Renal cortical epithelial cell (primary cell): ENCODE data around the gene SLC25A23. TPM values are rescaled to one million over a fixed set of nuclear protein-coding genes. Genes with fewer than 3 reads are reported as not detected.
"Not testable (repeated sequence)": the region's sequence is repeated elsewhere in the genome, so short reads cannot be mapped to it uniquely, and the experiment has no call there.

Source experiments
- DNase-seq: peaks from one replicate; pipeline ENCODE4 v3.0.0-alpha.2; 2011; ENCODE audit warnings: low read depth
- total RNA-seq: library from RNA; depleted of rRNA; stranded (reverse); fragments of >200 nt; gene quantifications from 2 replicates; pipeline ENCODE4 v1.2.3, GENCODE V29; 2014

Gene SLC25A23
- total RNA-seq, 1 donor from 2014 or later, result 161 TPM

DNA sequence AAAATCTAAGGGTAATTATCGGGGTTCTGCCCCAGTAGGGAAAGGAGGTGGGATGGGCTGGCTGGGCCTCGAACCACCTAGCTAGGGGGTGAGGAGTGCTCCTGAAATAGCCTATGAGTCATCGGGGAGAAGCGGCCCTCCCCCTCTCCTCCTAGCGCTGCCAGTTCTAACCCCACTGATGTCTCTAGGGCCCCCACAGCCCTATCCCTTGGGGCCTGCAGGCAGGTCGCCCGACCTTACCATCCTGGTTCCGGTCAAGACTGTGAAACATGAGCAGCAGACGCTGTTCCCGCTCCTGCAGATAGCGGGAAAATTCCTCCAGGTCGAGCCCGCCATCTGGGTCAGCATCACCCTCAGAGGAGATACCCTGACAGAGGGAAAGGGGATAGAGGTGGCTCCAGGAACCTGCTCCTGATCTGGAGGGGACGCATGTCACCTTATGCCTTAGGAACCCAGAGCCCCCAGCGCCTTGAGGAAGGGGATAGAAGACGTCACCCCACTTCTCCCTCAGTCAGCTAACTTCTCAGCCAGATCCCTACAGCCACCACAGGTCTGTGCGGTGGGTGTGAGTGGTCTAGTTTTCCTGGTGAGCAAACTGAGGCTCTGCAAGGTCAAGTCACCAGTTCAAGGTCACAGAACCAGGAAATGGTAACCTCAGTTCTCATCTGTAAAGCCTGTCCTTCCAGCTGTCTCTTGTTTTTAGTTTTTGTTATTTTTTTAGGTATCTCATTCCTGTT lies 1.5 kb downstream of the SLC25A23 start:
- DNase-seq, result no peak

DNA sequence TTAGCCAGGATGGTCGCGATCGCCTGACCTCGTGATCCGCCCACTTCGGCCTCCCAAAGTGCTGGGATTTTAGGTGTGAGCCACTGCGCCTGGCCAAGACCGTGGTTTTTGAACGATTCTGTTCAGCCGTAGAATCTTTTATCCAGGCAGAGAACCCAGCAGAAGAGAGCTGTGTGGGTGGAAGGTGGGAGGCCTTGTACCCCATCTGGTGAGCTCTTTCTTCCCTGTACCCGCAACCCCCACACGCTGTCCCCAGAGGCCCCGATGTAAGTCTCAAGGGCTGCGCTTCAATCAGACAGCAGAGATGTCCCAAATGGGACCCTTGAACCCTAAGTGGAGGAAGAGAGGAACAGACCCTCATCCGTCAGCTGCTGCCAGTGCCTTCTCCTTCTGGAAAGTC lies 3.7 kb downstream of the SLC25A23 start:
- DNase-seq, result no peak

DNA sequence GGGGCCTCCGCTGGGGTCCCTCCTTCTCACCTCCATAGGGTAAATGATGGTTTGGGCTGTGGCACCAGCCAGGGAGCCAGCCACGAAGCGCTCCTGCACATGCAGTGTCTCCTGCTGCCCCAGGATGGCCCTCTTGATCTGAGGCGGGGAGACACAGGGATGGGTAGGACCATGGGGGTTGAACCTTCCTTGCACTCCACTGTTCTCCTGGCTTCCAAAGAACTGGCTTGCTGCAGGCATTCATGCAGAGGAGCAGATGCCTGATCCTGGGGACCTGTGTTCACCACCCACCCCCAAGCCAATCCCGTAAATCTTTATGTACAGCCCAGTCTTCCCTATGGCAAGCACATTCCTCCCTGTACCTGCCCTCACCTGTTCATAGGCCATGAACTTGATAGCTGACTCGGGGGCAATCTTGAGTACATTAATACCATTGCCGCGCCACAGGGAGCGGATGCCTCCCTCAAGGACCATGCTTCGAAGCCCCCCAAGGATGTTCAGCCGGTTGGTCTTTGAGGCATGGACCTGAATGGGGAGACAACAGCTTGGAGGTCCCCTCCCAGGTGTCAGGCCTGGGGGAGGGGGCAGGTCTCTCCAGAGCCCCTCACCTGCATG lies 5.5 kb downstream of the SLC25A23 start:
- no peak for DNase-seq

DNA sequence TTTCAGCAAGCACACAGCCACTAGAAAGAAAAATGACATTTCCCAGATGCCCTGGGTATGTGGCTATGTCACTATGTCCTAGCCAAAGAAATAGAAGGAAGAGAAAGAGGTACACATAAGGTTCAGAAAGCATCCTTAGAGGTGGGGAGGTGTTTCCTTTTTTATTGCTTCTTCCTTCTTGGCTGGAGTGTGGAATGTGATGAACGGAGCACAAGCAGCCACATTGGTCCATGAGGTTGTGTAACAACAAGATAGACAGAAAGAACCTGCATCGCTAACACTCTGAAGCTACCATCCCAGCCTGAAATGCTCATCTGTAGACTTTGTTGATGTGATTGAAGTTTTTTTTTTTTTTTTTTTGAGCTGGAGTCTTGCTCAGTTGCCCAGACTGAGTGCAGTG lies 6.7 kb downstream of the SLC25A23 start:
- no peak for DNase-seq

DNA sequence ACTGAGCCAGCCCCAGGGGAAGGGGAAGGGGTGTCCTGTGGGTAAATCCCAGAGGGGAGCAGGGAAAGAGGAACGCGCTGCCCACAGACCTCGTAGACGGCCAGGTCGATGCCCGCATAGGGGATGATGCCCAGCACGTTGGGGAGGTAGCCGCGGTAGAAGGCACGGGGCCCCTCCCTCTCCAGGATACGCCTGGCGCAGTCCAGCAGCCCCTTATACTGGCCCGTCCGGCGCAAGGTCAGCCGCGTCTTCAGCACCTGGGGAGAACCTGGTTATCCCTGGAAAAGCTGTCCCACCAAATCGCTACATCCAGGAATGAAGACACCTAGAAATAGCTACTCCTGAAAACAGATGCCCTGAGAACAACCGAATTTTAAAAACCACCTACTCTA lies 7.4 kb downstream of the SLC25A23 start:
- DNase-seq, result no peak

DNA sequence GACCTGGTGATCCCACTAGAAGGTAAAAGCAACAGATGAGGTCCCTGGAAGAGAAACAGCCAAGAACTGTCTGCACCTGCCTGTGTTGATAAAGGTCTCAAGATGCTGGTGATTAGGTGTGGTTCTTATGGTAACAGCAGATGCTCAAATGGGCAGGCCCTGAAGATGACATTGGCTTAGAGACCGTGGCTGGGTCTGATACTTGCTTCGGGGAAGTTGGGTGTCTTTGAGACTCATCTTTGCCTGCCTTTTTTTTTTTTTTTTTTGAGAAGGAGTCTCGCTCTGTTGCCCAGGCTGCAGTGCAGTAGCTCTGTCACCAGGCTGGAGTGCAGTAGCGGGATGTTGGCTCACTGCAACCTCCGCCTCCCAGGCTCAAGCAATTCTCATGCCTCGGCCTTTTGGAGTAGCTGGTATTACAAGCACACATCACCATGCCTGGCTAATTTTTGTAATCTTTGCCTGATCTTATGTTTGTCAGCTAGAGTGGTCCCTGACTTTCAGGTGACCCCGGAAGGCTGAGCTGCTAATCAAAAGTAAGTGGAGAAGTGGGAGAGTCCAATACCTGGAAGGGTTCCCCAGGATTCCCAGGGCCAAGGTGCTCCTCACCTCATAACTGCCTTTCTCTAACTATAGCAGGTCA lies 7.9 kb downstream of the SLC25A23 start:
- no peak for DNase-seq

DNA sequence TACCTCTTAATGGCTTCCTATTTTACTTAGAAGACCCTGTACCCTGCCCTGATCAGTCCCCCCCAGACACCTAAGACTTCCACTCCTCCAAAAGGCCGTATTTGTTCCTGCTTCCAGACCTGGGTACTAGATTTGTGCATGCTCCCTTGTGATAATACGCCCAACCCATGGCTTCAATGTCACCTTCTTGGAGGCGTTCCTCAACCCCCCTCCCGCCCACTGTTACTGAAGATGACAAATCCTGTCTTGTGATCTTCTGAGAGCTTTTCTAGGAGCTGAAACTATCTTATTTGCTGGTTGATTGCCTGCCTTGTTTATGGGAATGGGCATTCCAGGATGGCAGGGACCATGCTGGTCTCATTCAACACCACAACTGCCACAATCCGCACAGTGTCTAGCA lies 9.4 kb downstream of the SLC25A23 start:
- no peak for DNase-seq

DNA sequence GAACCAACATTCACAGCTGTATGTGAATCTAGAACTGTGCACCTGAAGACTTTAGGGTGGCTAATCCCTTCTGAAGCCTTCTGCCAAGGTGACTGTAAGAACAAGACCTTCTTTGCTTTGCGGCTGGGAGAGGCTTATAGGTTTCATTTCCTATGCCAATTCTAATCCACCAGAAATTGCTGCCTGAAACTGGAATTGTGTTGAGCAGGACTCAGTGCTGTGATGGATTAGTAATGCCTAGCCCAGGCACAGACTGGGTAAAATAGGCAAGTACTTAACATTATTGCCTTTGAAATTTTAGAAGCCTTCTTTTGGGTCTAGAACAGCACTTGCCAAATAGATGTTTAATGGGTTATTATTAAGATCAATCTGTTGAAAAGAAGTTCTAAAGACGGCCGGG lies 11.5 kb downstream of the SLC25A23 start:
- DNase-seq, result no peak

DNA sequence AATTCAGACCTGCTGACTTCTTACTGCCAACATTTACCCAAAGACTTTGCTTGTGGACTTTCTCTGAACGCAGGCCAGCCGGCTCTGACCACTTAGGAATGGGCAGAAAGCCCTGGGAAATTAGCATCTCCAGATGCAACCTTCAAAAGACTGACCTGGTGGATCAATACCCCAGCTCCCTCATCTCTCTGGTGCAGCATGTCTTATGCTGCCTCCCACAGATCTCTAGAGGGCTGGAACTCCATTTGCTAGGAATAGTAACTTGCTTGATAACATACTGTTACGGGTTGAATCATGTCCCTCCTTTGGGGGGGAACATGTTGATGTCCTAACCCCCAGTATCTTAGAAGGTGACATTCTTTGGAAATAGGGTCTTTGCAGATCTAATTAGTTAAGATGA lies 13.1 kb downstream of the SLC25A23 start:
- DNase-seq, result no peak

DNA sequence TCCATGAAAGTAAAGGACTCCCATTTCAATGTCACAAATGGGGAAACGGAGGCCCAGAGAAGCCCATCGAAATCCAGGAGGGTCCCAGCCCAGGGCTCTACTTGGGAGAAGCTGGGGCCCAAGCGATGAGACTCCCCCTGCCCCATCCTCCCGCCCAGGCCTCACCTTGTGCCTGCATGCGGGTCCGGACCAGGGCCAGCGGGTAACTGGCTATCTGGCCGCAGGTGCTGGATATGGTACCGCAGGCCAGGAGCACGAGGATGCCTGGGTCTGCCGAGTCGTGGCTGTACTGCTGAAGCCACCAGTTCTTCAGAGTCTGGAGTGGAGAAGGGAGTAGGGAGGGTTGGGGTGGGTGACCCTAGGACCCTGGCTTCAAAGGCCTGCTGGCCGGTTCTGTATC lies 15.6 kb downstream of the SLC25A23 start:
- no peak for DNase-seq

DNA sequence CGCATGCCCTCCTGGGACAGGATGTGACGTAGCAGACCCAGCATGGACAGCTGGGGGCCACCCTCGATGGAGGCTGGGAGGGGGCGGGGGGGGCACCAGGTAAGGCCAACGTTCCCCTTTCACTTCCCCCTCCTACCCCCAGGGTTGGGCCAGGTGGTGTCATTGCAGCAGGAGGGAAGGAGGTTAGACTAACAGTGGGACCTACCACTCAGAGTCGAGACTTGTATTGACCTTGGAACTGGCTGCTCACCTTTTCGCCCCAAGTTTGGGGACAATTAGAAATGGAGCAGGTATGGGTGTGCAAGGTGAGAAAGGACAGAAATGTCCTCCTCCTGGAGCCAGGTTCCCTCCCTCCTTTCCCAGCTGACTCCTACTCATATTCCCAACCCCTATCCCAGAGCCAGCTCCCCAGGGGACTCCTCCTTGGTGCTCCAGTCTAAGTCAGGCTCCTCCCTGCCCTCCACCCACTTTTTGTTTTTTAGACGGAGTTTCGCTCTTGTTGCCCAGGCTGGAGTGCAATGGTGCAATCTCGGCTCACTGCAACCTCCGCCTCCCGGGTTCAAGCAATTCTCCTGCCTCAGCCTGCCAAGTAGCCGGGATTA lies 17.4 kb downstream of the SLC25A23 start:
- no peak for DNase-seq

DNA sequence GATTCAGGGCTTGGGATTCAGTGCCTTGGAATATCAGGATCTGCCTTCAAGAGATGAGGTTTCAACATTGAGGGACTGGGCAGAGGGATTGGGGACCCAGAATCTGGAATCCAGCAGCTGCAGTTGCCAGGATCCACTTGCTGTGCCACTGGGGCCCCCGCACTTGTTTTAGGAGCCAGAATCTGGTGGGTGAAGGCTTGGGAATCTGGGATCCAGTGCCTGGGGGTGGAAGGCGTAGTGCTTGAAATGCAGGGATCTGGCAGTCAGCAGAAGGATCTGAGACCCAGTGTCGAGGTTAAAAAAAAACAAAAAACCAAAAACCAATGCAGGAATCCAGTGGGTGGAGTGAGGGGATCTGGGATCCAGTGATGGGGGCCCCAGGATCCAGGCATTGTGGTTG lies 18.7 kb downstream of the SLC25A23 start:
- no peak for DNase-seq

DNA sequence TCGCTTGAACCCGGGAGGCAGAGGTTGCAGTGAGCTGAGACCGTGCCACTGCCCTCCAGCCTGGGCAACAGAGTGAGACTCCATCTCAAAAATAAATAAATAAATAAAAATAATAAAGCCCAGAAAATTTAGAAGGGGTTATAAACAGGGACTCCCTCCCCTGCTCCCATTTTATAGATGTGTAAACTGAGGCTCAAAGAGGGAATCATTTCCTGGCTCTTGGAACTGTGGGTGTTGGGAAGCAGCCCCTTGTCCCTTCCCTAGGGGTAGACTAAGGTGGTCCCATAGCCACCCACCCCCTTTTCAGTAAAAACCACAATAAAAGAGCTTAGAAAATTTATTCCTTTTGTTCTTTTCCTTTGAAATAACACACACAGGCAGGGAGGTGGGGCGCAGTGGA lies 19.8 kb downstream of the SLC25A23 start:
- DNase-seq, result no peak

DNA sequence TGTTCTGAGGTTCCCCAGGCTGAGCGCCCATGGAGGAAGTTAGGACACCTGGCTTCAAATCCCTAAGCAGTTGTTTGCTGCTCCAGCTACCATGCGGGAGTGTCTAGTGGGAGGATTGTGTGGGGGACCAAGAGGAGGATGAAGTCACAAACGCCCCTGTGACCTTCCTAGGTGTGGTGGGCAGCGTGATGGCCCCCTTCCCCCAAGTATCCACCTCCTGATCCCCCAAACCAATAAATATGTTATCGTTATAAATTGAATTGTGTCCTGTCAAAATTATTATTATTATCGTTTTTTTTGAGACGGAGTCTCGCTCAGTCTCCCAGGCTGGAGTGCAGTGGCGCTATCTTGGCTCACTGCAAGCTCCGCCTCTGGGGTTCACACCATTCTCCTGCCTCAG lies 25.9 kb downstream of the SLC25A23 start, which contains the start of gene SLC25A41:
Gene SLC25A41 (minus strand): TSS at position 101 of the 400 bp plus-strand sequence. CDS start 70 bp downstream, at position 31.
- no peak for DNase-seq

DNA sequence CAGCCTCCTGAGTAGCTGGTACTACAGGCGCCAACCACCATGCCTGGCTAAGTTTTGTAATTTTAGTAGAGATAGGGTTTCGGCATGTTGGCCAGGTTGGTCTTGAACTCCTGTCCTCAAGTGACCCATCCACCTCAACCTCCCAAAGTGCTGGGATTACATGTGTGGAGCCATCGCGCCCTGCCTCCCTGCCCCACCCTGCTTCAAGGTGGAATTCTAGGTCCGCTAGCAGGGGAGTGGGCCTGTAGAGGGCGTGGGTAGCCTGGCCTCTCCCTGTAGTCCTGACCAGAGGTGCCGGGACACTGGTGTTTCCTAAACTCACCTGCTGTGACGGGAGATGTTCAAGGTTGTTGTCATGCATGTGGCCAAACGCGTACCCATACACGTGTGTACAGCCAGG lies 26.4 kb downstream of the SLC25A23 start:
- DNase-seq, result no peak

DNA sequence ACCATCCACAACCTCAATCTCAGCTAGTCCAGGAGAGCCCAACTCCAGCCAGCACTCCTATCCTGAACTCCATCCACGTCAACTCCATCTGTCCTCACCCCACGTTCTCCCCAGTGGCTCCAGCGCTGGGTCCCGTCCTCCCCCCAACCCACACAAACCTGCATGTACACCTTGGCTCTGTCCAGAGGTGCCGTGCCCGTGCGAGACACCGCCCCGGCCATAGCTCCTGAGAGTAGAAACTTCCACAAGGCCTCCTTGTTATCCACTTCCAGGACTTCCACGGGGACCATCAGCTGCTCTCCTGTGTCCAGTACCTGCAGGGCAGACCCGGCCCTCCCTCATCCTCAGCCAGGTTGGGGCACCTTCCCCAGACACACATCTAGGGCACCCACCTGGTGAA lies 27.7 kb downstream of the SLC25A23 start:
- DNase-seq, result no peak

DNA sequence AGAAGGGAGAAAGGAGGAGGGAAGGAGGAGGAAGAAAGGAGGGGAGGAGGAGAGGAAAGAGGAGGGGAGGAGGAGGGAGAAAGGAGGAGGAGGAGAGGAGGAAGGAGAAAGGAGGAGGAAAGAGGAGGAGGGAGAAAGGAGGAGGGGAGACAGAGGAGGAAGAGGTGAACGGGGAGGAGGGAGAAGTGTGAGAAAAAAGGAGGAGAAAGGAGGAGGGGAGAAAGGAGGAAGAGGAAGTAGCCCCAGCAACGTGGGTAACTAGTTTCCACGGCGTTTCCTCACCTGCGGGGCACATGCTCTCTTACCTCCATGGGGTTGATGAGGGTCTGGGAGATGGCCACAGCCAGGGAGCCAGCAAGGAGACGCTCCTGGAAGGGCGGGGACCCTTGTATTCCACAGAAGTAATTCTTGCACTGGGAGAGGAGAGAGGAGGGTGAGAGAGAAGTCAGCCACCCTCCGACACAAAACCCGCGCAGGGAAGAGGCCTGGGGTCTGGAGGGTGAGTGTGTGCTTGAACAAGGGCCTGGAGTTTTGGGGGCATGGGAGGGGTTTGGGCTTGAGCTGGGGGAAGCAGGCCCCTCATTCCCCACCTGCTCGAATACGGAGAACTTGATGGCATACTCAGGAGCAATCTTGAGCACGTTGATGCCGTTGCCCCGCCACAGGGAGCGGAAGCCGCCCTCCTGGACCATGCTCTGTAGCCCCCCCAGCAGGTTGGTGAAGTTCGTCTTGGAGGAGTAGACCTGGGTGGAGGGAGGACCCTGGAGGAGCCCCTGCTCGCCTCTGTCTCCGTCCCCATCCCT lies 30.0 kb downstream of the SLC25A23 start:
- DNase-seq, result no peak

DNA sequence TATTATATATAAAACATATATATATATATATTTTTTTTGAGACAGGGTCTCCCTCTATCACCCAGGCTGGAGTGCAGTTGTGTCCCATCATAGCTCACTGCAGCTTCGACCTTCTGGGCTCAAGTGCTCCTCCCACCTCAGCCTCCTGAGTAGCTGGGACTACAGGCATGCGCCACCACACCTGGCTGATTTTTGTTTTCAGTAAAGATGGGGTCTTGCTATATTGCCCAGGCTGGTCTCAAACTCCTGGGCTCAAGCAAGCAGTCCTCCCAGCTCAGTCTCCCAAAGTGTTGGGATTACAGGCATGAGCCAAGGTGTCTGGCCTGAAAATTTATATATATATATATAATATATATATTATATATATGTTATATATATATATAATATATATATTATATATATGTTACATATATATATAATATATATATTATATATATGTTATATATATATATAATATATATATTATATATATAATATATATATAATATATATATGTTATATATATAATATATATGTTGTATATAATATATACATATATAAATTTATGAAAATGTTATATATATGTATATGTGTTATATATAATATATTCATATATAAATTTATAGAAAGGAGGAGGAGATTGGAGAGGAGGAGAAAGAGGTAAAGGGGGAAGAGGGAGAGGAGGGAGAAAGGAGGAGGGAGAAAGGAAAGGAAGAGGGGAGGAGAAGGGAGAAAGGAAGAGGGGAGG lies 30.7 kb downstream of the SLC25A23 start:
- not testable (repeated sequence) for DNase-seq

DNA sequence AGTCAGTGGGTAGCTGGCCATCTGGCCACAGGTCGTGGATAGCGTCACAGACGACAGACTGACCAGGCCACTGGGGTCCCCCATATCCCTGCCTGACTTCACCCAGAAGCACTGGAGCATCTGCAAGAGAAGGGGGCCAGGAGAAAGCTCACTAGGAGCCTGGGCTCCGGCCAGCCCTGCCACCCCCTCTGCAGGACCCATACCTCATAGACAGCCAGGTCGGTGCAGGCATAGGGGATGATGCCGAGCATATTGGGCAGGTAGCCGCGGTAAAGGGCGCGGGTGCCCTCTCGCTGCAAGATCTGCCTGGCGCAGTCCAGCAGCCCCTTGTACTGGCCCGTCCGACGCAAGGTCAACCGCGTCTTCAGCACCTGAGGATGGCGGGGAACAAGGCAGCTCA lies 32.5 kb downstream of the SLC25A23 start:
- DNase-seq, result no peak

DNA sequence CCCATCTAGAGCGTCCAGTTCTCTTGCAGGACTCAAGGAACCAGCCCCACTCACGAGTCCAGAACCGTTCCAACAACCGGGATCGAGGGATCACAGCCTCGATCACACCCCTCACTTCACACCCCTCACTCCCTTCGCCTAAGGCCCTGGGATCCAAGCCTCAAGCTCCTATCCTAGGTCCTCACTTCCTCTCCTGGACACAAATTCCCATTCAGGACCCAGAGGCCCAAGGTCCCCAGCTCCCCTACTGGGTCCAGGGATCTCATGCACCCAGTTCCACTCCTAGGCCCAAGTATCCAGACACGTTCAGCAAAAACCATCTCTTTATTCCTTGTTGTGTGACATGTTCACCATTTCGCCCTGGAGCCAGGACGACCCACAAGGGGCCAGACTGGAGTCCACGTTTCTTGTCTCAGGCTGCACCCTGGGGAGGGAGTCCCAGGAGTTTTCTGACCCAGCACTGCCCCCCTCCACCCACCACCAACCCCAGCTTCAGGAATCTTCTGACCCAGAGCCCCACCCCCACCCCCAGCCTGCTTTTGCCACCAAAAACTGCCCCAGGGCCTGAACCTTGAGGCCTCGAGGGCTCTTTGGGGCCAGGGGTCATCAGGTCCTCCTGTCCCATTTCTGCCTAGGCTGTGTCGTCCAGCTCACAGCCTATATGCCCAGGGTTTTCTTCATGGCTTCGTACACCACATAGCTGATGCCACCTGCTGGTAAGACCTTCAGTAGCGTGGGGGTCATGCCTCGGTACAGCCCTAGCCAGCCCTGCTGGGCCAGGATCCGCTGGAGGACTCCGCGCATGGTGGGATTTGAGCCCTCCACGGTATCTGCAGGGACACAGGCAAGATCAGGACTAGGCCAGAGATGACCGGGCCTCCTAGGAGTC lies 33.6 kb downstream of the SLC25A23 start:
- DNase-seq, result no peak
